Neural progenitor cell (in vitro differentiated cells): ENCODE measurements around the gene TRANK1.

Source experiments
- CTCF ChIP-seq: fragments of 200-600 bp; sonication (generic); IDR thresholded peaks from 2 replicates; pipeline ENCODE4 v1.5.1; 2017; ENCODE audit warnings: antibody characterized with exemption, mild to moderate bottlenecking
- EZH2 ChIP-seq: fragments of 200-600 bp; sonication (generic); IDR thresholded peaks from 2 replicates; pipeline ENCODE4 v1.6.1; 2017; ENCODE audit warnings: antibody characterized with exemption, mild to moderate bottlenecking, moderate library complexity
- EZH2phosphoT487 ChIP-seq: fragments of 200-600 bp; sonication (generic); IDR thresholded peaks from 2 replicates; pipeline ENCODE4 v1.6.1; 2017; ENCODE audit warnings: antibody characterized with exemption

GRCh38 chr3:36991923-36992805 lies 47.3 kb upstream of the TRANK1 start:
- TF ChIP-seq CTCF (no peak), EZH2 (no peak), EZH2phosphoT487 (no peak)
